ENCODE results near the gene GPR153.

GPR153 gene

GRCh38 chr1:6211731-6212130, 49.2 kb downstream of the GPR153 start:
- TF ChIP-seq CTCF (IDR thresholded peaks at IDR 0.05) = no peak

- no peak for TF ChIP-seq CTCF (IDR thresholded peaks at IDR 0.05)
Observed at GRCh38 chr1:6210591-6211355, 50.1 kb downstream of the GPR153 start.

GRCh38 chr1:6209661-6210580, 51.0 kb downstream of the GPR153 start:
- TF ChIP-seq CTCF (IDR thresholded peaks at IDR 0.05) = no peak

GRCh38 chr1:6208723-6209660, 51.9 kb downstream of the GPR153 start:
- no peak for TF ChIP-seq CTCF (IDR thresholded peaks at IDR 0.05)

GRCh38 chr1:6207921-6208320, 53.0 kb downstream of the GPR153 start:
- no peak for TF ChIP-seq CTCF (IDR thresholded peaks at IDR 0.05)

- TF ChIP-seq CTCF (IDR thresholded peaks at IDR 0.05) = no peak
Observed at GRCh38 chr1:6207075-6207885, 53.6 kb downstream of the GPR153 start.

All from LNCAP (cell line).